Lung (tissue), 12 donors: Measurements from ENCODE around the gene SLC51B. TPM values are rescaled to one million over a fixed set of nuclear protein-coding genes. Genes with fewer than 3 reads are reported as not detected.
A peak's percentile ranks its signal among the peaks of the same experiment; 100 is the strongest.

Source experiments
- ATAC-seq: fragments of 200-7000 bp; cut with Tn5 transposase; one replicate; pipeline ENCODE4 v1.9.1; 2020; ENCODE audit warnings: moderate number of reproducible peaks; ENCODE audit not compliant: insufficient read depth, low FRiP score
- DNase-seq, 3 donors: peaks; one replicate each; pipeline ENCODE4 v3.0.0-alpha.2; 2013 to 2017
- H3K27ac ChIP-seq, 2 donors: one replicate each; pipeline ENCODE4 v1.5.1; 2013; ENCODE audit warnings: mild to moderate bottlenecking in 2 of 2, moderate library complexity in 2 of 2, control low read depth in 1 of 2, inconsistent platforms in 1 of 2, low read depth in 1 of 2, low read length in 1 of 2
- H3K27me3 ChIP-seq, 3 donors: one replicate each; pipeline ENCODE4 v1.5.1; 2013; ENCODE audit warnings: low read length in 2 of 3; ENCODE audit not compliant: control insufficient read depth in 3 of 3, insufficient read depth in 3 of 3
- H3K36me3 ChIP-seq, 4 donors: one replicate each; pipeline ENCODE4 v1.5.1; 2013; ENCODE audit warnings: low read length in 4 of 4, mild to moderate bottlenecking in 1 of 4, moderate library complexity in 1 of 4; ENCODE audit not compliant: control insufficient read depth in 4 of 4, insufficient read depth in 4 of 4
- H3K4me1 ChIP-seq, 5 donors: one replicate each; pipeline ENCODE4 v1.5.1; 2013; ENCODE audit warnings: low read length in 5 of 5, mild to moderate bottlenecking in 2 of 5, moderate library complexity in 1 of 5; ENCODE audit not compliant: control insufficient read depth in 5 of 5, insufficient read depth in 5 of 5
- H3K4me3 ChIP-seq: one replicate; pipeline ENCODE4 v1.5.1; 2013; ENCODE audit warnings: mild to moderate bottlenecking, control low read depth, moderate library complexity
- H3K9ac ChIP-seq, 2 donors: one replicate each; pipeline ENCODE4 v1.5.1; 2013; ENCODE audit warnings: low read length in 2 of 2, control low read depth in 1 of 2; ENCODE audit not compliant: insufficient read depth in 1 of 2
- H3K9me3 ChIP-seq, 4 donors: one replicate each; pipeline ENCODE4 v1.5.1; 2013; ENCODE audit warnings: low read length in 3 of 4, mild to moderate bottlenecking in 1 of 4, moderate library complexity in 1 of 4; ENCODE audit not compliant: control insufficient read depth in 4 of 4, insufficient read depth in 3 of 4
- CTCF ChIP-seq: IDR thresholded peaks from 2 replicates; pipeline ENCODE4 v1.5.1; 2012; ENCODE audit warnings: mild to moderate bottlenecking; ENCODE audit errors: control extremely low read depth, extremely low read depth
- WGBS, 2 donors: extraction: QIAGEN DNeasy Blood & Tissue Kit; methylation state at CpG; one replicate each; pipeline ENCODE4 v1.1.7; 2013; 5-methylcytosine and 5-hydroxymethylcytosine counted together
- polyA plus RNA-seq, 2 donors: library from polyadenylated mRNA; stranded (reverse); fragments of 200-250 nt; gene quantifications; one replicate each; pipeline ENCODE4 v1.2.1, GENCODE V29; 2013
- total RNA-seq, 2 donors: library from RNA; depleted of rRNA in 1 of 2; stranded (reverse); fragments of >200 nt in 1 of 2; gene quantifications; one replicate each; pipeline ENCODE4 v1.2.1, GENCODE V29; 2014 to 2021
- donor health status: control.
- donor health status: control.
- donor health status: Bipolar disorder and iron deficiency.
- donor health status: healthy.
- donor health status: DM: yes; HTN: yes; CAD: no.

The SLC51B gene
- total and polyA plus RNA-seq, 4 donors, result 0.85 to 7.3 (median 2.0) TPM

- no peak for ATAC-seq
- peak overlapping the region in 1 of 2 donors; percentile 2 for H3K27ac ChIP-seq
These were observed 9.4 kb downstream of the SLC51B start for GRCh38 chr15:65054333-65055200.

GRCh38 chr15:65055201-65055870 lies 10.1 kb downstream of the SLC51B start:
- H3K36me3 ChIP-seq, result peaks cover 0 to 75% (median 33%) of the 10 kb centered on the region in 4 donors
- TF ChIP-seq CTCF, result no peak
- no peaks in the 10 kb centered on the region for H3K27me3 ChIP-seq
- H3K4me3 ChIP-seq, result no peak overlapping the region
- no peak for DNase-seq
- ATAC-seq, result no peak
- peak overlapping the region in 1 of 2 donors; percentile 2 for H3K27ac ChIP-seq
- H3K9ac ChIP-seq, result no peak overlapping the region
- peaks cover 0 to 46% (median 5%) of the 10 kb centered on the region in 5 donors for H3K4me1 ChIP-seq
- WGBS, 2 donors, result 40 to 41% methylated on average over 6 of the region's 6 CpGs
- no peaks in the 10 kb centered on the region for H3K9me3 ChIP-seq

More at GRCh38 chr15:65054333-65055200, 9.4 kb downstream of the SLC51B start:
- no peaks in the 10 kb centered on the region for H3K9me3 ChIP-seq
- no peaks in the 10 kb centered on the region for H3K27me3 ChIP-seq
- 75 to 77% methylated on average over 26 of the region's 26 CpGs for WGBS, 2 donors
- no peak overlapping the region for H3K4me3 ChIP-seq
- H3K9ac ChIP-seq, result no peak overlapping the region
- DNase-seq, result peak; percentile 88
- H3K4me1 ChIP-seq, result peaks cover 0 to 45% (median 10%) of the 10 kb centered on the region in 5 donors
- peak; percentile 68 for TF ChIP-seq CTCF
- H3K36me3 ChIP-seq, result peaks cover 0 to 74% (median 29%) of the 10 kb centered on the region in 4 donors

- no peak overlapping the region for H3K9ac ChIP-seq
- no peaks in the 10 kb centered on the region for H3K9me3 ChIP-seq
- ATAC-seq (no peak), DNase-seq (no peak)
- no peaks in the 10 kb centered on the region for H3K27me3 ChIP-seq
- 70 to 77% methylated on average over 9 of the region's 9 CpGs for WGBS, 2 donors
- H3K4me3 ChIP-seq, result no peak overlapping the region
- H3K4me1 ChIP-seq, result peaks cover 0 to 53% (median 8%) of the 10 kb centered on the region in 5 donors
- peaks cover 0 to 79% (median 36%) of the 10 kb centered on the region in 4 donors for H3K36me3 ChIP-seq
- H3K27ac ChIP-seq, result peak overlapping the region in 1 of 2 donors; percentile 2
- no peak for TF ChIP-seq CTCF
These were observed 10.9 kb downstream of the SLC51B start for GRCh38 chr15:65056106-65056505.
